ENCODE measurements around the gene MEI1.

The MEI1 gene

DNA sequence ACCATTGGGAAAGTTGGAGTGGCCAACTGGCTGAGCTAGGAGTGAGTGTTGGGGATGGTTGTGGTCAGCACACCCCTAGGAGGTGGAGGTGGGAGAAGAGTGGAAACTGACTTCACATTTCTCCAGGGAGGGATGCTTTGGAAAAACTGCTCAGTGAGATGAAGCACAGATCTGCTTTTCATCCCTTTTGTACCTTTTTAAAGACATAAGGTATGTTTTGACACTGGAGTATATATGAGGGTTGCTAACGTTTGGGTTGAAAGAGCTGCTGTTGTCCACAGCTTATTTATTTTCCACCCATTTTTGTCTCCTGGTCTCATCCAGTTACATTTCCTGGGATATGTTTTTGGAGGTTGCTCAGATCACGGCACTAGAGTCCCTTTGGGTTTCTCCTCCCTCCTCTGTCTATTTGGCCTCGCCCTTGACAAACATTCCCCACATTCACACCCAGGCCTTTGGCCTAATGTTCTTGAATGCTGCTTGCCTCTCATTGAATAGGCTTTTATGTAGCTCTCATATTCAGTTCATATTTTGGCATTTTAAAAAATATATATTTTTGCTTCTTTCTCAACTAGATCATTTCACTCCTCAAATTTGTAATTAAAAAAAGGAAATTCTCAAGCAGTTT is 141.9 kb downstream of the MEI1 start:
- DNase-seq (ENCODE audit: low read depth): no peak

DNA sequence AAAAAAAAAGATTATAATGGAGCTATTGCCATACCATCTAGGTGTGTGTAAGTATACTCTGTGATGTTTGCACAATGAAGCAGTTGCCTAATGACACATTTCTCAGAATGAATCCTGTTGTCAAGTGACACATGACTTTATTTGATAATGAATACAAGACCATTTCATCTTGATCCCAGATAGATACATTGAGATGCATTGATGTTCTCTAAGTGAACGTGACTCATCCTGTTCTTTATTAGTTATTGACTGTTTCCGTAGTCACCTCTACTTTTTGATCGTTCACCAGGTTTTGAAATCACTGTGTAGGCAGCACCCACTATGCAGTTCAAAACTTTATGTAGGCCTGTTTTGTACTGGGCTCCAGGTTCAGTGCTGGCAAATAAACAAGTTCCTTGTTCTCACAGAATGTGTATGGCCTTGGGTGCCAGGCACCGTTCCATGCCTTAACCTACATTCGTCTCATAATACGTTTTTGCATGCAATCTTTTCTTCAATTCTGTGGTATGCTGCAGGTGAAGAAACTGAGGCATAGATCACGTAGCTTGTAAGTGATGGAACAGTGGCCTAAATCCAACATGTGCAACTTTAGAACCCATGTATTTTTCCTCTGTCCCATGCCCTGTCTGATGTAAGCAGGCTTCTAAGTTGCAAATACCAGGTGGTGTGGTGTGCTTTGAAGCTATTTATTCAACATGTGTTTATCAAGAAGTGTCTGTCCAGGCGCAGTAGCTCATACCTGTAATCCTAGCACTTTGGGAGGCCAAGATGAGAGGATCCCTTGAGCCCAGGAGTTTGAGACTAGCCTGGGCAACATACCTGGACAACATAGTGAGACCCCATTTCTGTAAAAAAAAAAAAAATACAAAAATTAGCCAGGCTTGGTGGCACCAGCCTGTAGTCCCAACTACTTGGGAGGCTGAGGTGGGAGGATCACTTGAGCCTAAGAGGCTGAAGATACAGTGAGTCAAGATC is 144.0 kb downstream of the MEI1 start:
- DNase-seq (ENCODE audit: low read depth): no peak

- DNase-seq (ENCODE audit: low read depth): no peak
These were observed 144.7 kb downstream of the MEI1 start for GRCh38 chr22:41844036-41844435.

DNA sequence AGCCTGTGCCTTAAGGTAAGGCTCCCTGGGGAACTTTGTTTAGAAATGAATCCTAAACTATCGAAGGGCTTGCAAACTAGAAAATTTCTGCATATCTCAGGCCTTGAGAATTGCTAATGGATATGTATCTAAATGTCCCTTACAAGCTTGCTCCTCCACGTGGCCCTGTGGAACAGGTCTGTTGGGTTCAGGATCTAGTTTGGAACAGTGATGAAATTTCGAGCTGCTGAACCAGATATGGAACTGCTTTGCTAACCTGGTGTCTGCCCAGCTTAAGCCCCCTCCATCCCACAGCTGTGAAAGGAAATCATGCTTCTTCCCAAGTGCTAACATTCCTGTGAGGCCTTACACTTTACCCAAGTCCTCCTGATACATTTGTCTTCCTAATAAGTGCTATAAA is 145.2 kb downstream of the MEI1 start:
- DNase-seq (ENCODE audit: low read depth): no peak

DNA sequence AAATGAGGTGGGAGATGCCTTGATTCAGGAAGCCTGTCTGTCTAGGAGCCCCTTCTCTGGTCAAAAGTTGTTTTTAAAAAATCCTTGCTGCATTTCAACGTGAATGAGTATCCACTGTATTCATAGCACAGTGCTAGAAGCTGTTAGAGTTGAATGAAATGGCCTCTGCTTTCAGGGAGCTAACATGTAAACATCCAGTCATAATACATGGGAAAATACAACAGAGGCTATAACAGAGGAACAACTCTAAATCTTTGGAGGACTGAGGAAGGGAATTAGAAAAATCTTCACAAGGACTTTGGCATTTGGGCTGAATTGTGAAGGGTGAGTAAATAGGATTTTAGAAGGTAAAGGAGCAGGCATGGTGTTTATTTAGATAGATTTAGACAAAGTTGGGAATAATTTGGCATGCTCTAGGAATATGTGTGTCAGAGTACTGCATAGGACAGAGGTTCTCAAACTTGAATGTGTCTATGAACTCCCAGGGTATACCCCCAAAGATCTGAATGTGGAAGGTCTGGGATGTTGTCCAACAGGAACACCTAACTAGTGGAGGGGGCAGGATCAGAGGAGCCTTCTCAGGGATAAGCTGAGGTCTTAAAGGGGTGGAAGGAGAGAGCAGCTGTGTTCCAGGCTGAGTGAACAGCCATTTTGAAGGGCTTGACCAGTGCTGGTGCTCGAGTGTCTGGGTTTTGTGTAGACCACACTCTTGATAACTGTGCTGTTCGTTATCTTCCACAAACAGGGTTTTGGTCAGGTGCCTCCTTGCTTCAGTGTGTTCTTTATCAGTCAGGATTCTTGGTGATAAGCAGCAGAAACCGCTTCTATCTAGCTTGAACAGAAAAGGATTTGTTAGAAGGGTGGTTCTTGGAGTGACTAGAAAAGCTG is 146.3 kb downstream of the MEI1 start:
- no peak for DNase-seq (ENCODE audit: low read depth)

DNA sequence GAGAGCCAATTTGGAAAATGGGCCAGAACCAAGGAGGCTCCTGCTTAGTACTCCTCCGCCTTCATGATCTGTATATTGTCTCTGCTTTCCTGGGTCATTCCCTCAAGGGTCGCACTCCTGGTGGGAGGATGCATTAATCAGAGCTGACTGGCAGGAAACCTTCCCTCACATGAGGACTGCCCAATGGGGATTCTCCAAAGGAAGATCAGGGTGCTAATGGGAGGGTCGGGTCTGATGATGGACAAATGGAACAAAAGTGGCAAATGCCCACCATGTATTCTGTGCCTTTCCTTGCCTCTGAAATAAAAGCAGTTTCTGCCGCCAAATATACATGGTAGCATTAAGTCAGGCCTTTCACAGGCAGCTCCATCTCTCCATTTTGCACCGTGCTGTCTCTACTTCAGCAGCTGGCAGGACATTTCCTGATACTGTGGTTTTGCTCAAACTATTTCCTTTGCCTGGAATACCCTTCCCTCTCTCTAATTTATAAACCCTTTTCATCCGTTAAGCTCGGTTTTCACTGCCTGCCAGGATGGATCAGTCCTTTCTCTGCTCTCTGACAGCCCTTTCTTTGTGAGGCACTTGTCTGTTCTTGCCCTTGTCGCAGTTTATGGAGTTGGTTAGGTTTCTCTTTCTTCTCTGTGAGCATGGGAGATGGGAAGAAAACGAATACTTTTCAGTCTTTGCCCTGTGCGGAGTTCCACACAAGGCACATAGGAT is 147.1 kb downstream of the MEI1 start:
- DNase-seq (ENCODE audit: low read depth): no peak

GRCh38 chr22:41847300-41847699 is 148.0 kb downstream of the MEI1 start:
- no peak for DNase-seq (ENCODE audit: low read depth)

GRCh38 chr22:41848468-41848867 is 149.2 kb downstream of the MEI1 start:
- DNase-seq (ENCODE audit: low read depth): no peak

All from activated T-cell treated with anti-CD3 and anti-CD28 coated beads for 1 hour (primary cell).